Urothelium cell line (cell line): ENCODE measurements around the gene SUN2.

Experiments
- DNase-seq: peaks from one replicate; pipeline ENCODE4 v3.0.0; 2011; ENCODE audit warnings: low spot score, mixed read lengths
- FAIRE-seq: peaks from 2 replicates; lab custom pipeline; 2011; peaks lifted over from hg19 to GRCh38; lab: Jason Lieb, UNC

Gene SUN2

DNA sequence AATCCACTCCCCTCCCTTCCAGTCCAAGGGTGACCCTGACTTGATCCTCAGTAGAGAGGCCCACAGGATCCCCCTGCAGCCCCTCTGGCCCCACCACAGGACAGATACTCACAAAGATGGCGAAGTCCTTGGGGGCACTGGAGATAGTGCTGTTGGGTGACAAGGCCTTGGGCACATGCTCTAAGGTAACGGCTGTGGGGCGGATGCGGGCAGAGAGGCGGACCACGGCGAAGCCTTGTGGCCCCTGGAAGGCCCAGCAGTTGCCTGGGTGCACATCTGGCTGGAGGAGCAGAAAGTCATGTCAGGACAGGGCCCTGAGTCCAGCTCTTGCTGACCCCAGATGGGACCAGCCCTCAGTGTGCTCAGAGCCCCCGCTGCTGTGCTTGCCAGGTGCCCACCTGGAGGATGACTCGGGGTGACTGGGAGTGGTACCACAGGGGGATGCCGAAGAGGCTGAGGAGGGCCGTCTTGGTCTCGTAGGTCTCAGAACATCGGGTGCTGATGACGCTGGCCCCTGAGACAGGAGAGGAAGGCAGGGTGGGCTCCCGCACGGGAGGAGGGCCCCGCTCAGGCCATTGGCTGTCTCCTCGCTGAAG is 17.2 kb downstream of the SUN2 start:
- FAIRE-seq: no peak

DNA sequence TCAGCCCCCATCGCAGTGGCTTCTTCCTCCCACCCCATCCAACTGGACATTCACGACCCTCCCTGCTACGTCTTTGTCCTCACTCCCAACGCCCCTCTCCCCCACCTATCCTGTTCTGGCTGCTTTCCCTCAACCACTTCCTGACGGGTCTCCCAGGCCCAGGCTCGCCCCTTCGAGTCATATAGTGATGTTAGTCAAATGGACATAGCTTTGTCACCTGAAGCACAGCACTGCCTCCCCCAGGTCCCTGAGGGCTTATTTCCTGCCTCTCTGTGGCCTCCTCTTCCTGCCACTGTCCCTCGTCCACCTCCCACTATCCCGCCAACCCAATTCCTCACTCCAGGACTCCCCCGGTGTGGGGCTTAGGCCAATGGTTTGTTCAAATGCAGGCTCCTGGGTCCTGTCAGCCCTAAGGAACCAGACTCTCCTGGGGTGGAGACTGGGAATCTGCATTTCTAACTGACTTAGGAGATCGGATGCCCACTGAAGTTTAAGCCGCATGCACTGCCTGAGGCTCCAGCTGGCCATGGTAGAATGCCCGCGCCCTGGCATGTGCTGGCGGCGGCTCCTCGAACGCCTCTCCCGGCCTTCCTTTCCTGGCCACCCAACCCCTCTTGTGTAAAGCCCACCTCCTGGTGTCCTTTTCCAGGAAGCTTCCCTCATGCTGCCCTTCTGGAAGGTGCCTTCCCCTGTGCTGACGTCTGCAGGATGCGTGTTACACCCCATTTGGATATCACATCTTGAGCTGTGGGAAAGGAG is 18.3 kb downstream of the SUN2 start:
- DNase-seq (no peak), FAIRE-seq (peak; percentile 13)

More for the DNA sequence above, 17.2 kb downstream of the SUN2 start:
- DNase-seq: no peak

DNA sequence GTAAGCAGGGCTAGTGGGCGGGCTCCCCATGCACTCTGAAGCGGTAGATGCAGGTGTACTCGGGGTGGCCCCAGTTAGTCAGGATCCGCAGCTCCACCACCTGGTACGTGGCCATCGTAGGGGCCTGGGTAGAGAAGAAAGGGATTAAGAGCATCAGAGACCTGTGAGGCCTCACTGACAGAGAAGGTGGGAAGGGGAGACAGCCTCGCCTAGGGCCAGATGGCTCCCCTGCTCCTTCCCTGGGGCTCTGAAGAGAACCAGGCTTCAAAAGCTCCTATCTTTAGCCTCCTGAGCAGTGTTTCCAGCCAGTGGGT is 19.6 kb downstream of the SUN2 start:
- no peak for DNase-seq
- no peak for FAIRE-seq

DNA sequence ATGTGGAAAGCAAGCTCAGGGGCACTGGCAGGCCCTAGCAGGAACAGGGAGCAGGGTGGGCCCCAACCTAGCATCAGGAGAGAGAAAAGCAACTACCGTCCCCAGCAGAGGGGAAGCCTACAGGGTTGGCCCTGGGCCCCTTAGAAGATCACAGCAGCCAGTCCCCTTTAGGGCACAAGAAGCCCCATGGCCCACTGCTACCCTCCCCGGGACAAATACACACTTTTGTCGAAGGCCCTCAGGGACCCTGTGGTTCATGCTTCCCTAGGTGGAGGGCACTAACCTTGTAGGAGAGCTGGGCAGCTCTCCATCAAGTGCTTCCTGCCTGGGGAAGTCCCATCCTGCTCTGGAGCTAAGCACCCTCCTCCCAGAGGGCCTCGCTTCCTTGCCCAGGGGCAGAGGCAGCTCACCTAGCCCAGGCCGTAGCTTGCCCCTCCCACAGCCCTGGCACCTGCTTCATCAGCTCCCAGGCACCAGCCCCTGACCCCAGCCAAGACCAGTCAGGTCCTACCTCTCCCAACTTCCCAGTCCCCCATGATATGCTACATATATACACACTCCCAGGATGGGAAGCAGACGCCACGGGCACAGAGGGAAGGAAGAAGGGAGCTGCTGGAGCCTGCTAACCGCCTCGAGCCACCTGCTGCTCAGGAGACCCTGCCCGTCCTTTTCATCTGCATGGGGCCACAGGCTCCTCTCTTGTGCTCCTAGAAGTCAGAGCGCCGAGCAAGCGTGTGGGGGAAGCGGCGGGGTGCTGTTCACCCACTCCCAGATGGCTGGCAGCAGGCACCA is 20.1 kb downstream of the SUN2 start:
- DNase-seq (no peak), FAIRE-seq (no peak)

DNA sequence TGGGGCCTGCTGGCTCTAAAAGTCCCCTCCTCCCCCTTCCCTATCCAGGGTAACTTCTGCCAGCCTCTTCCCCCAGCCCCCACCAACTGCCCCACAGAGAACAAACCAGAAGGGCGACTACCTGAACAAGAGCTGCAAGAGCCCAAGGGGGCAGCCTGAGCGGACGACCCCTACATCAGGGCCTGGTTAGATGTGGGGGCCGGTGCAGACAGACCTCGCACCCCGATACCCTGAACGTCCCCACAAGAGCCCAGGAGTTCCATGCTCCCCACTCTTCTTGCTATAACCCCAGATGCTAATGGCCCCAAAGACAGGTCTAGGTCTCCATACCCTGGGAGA is 20.7 kb downstream of the SUN2 start:
- FAIRE-seq: no peak
- DNase-seq: no peak

DNA sequence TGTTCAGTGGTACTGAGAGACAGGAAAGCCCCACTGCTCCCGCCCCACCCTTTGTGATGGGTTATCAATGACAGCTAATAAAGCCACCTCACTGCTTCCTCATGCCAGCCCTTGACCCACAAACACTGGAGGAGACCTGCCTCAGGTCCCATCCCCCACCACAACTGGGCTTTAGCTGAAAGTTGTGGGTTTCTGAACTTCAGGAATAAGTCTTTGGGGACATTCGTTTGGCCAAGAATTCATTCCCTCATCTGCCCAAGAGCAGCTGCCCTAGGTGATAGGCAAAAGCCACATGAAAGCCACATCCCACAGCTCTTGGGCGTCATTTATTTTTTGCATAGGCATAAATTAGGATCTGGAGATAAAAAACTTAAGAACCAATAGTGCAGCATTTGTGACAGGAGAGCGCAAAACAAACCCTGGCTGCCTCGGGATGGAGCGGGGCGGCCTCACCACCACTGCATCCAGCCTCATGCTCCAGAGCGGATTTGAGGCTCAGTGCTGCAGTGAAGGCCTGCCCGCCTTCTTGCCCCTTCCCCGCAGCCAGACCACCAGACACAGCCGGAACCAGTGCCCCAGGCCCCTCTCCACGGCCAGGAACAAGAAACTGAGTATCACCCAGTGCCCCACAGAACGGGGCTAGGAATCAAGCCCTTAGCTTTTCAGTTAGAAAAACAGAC is 21.2 kb downstream of the SUN2 start:
- no peak for FAIRE-seq
- no peak for DNase-seq

DNA sequence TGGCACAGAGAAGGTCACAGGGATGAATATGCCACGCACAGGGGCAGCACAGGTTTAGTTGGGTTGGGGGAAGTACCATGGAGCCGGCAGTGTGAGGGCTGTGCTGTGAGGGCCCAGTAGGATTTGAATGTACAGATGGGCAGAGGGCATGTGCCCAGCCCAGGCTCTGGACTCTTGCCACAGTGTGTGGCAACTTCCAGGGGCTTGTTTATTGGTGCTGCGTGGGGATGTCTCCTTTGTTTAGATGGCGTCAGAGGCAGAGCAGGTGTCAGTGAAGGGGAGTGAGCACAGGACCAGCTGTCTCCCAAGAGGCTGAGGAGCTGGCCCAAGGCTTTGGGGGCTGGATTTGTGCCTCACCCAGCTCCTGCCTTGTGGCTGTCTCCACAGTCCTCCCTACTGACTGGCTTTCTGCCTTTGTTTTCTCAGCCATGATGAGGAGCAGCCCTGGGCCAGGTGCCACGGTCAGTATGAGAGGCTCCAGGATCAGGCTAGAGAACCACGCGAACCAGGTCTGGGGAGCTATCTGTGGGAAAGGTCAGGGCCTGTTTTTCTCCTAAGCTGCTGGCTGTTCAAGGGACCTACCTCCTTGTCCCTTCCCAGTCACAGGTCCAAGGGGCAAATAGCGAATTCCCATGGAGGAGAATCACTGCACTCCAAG is 21.9 kb downstream of the SUN2 start:
- DNase-seq (no peak), FAIRE-seq (peak; percentile 69)

DNA sequence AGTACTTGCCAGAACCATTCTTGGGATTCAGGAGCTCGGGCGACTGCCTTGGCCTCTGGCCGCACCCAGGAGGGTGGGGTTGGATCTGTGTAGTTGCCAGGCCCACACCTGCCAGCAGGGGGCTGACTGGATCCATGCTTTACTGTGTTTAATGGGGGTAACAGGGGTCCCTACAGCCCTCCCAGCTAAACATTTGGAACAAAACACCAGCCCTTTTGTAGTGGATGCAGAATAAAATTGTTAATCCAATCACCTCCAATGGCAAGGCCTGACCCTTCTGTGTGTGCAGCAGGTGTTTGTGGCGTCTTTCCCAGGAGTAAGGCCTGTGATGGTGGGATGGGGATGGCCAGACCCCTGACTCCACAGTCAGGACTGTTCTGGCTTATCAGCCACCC is 22.5 kb downstream of the SUN2 start:
- DNase-seq: peak; percentile 67
- peak; percentile 13 for FAIRE-seq

DNA sequence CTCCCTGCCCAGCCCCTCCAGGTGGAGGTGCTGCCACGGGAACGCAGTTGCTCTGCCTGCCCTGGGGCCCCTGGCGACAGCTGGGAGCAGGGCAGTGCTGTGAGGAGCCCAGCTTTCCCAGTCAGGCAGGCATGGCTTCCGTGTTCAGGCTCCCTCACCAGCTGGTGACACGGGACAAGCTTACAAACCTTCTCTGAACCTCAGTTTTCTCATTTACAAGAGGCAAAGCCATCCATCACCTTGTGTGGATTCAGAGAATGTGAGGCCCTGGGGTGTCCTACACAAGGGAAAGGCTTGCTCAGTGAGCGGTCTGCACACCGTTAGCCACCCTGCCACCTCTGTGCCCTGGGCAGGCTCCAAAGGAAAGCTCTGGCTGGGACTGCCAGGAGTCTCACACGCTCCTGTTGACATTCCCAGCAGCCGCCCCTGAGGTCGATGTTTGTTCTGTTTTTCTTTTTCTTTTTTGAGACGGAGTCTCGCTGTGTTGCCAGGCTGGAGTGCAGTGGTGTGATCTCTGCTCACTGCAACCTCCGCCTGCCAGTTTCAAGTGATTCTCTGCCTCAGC is 23.5 kb downstream of the SUN2 start:
- DNase-seq: no peak

DNA sequence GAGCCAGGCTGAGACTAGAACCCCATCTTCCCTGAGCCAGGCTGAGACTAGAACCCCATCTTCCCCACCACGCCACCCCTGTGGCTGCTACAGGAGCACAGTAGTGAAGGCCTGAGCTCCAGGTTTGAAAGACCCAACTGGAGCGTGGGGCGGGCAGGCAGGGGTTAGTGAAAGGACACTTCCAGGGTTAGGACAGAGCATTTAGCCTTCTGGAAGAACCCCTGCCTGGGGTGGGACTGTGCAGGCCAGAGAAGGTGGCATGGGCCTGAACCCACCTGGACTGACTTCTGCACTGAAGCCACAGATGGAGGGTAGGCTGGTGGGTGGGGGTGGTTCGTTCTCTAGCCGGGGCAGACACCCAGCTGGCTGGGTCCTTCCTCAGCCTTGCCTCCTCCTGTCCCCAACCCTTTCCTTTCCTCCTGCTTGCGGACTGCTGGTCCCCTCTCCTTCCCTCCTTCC is 24.1 kb downstream of the SUN2 start:
- no peak for FAIRE-seq
- DNase-seq: no peak

More for the DNA sequence above, 23.5 kb downstream of the SUN2 start:
- FAIRE-seq: no peak

DNA sequence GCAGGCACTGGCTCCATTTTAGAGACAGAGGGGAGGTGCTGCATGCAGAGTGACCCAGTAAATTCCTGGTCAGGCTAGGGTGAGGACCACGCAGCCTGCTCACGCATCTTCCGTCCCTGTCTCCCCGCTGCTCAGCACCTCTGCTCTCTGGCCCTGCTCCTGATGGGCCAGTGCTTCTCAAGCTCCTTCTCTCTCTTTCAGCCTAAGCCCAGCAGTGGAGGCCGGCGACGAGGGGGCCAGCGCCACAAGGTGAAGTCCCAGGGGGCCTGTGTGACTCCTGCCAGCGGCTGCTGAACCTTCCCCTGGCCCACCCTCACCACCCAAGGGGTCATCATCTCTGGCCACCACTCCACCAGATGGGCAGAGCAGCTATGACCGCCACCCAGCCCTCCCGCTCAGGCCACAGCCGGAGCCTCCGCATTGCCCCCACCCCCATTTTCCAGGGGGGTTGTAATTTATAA is 25.4 kb downstream of the SUN2 start:
- DNase-seq: no peak
- no peak for FAIRE-seq

DNA sequence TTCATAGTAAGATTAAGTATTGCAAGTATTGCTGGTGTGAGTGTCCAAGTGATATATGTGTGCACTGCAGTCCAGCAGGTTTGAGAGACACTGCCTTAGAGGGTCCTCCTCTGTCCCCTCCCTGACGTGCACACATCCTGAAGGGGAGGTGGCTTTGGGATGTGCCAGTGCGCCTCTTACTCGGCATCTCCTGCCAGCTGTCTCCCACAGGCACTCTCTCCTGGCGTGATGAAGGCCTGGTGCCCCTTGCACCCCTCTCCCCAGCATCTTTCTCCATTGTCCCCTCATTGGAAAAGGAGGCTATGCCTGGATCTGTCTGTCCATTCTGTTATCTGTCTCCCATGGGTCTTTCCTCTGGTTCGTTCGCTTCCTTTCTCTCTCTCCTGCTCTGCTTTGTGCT is 25.9 kb downstream of the SUN2 start:
- no peak for FAIRE-seq
- DNase-seq: no peak

DNA sequence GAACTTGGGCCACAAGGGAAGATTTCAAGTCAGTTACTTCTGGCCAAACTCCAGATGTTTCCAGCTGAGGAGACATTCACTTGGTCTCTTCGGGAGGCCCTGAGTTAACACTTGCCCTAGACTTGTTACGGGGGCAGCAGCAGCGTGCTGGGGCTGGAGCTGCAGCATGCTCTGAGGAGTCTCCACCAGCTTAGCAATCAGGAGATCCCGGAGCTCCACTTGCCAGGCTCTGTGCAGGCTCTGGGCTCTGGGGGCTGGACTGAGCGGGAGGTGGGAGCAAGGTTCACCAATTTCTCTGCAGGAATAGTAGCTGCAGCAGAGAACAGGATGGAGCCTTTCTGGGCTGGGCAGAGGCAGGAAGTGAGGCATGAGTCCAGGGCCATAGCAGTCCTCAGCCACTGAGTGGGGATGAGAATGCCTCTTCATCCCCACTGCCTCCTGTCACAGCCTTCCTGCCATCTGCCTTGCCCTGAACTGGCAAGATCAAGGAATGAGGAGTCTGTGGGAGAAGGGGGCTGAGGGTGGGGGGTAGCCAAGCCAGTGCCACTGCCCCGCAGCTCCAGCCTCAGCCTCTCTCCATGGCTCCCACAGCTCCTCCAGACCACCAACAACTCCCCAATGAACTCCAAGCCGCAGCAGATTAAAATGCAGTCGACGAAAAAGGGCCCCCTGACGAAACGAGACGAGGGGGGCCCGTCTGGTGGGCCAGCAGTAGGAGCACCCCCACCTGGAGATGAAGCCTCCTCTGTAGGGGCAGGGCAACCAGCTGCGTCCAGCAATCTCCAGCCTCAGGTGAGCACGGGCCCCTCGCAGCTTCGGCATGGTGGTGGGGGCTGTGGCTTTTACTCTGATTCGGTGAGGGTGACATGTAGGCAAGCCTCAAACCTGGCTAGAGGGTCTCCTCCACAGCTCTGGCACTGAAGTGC is 26.7 kb downstream of the SUN2 start:
- no peak for FAIRE-seq

DNA sequence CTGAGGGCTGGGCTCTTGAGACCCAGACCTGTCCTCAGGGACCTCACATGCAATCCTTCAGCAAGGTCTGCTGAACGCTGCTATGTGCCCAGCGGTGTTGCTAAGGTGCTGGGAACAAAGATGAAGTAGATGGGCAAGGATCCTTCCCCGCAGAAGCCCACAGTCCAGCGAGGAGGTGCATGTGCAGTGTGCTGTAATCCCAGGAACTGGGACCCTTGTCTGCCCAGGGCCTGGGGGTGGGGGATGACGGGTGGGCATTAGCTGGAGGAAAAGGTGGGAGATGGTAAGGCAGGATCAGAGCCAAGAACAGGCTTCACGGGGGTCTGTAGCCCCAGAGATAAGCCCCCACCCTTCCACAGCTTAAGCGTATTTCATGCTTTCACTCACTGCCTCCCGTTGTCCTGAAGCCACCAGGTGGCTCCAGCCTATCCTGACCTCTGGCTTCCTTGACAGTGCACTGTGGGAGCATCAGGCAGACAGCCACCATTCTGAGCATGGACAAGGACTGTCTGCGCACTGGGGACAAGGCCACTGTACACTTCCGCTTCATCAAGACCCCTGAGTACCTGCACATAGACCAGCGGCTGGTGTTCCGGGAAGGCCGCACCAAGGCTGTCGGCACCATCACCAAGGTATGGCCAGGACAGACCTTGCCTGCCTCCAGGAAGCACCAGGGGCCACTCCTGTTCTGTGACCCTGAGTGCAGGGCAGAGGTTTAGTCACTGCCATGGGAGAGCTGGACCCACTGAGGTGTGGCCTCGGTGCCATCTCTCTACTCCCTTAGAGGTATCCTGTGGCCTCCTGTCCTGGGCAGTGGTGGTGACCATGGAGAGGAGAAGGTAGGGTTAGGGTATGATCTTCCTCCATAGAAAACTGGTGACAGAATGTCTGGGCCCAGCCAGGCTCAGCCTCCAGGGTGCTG is 28.0 kb downstream of the SUN2 start:
- DNase-seq (no peak), FAIRE-seq (no peak)

More for the DNA sequence above, 26.7 kb downstream of the SUN2 start:
- DNase-seq: no peak

DNA sequence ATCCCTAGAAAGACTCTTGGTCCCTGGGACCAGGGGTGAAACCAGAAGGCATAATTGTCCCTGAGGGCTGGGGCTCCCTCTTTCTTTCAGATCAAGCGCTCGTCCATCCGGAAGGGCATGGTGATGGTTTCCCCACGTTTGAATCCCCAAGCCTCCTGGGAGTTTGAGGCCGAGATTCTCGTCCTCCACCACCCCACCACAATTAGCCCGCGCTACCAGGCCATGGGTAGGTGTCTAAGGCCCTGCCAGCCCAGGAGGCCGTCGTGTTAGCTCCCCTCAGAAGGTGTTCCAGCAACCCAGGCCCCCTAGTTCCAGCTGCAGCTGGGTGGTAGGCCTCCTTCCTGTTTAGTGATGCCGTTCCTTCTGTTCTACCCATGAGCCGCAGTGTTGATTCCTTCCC is 28.7 kb downstream of the SUN2 start:
- FAIRE-seq (no peak), DNase-seq (no peak)

DNA sequence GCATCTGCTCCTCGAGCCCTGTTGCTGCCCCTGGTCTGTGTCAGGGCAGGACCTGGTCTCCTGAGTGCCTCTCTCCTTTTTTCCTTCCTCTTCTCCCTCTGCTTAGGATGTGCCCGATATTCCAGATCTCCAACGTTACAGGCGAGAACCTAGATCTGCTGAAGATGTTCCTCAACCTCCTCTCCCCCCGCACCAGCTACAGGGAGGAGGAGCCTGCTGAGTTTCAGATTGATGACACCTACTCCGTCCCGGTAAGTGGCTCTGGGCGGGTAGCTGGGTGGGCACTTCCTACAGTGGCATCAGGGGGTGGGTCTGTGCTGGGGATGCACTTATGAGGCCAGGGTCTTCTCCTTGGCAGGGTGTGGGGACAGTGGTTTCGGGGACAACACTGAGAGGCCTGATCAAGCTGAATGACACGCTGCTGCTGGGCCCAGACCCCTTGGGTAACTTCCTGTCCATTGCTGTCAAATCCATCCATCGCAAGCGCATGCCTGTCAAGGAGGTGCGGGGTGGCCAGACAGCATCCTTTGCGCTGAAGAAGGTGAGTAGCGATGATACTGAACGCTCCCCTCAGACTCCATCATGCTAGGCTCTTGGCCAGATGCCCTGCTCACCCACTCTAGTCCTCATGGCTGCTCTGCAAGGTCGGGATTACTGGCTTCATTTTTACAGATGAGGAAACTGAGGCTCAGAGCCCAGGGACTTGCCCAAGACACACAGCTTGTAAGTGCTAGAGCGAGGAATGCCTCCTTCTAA is 29.7 kb downstream of the SUN2 start:
- no peak for DNase-seq
- FAIRE-seq: no peak

DNA sequence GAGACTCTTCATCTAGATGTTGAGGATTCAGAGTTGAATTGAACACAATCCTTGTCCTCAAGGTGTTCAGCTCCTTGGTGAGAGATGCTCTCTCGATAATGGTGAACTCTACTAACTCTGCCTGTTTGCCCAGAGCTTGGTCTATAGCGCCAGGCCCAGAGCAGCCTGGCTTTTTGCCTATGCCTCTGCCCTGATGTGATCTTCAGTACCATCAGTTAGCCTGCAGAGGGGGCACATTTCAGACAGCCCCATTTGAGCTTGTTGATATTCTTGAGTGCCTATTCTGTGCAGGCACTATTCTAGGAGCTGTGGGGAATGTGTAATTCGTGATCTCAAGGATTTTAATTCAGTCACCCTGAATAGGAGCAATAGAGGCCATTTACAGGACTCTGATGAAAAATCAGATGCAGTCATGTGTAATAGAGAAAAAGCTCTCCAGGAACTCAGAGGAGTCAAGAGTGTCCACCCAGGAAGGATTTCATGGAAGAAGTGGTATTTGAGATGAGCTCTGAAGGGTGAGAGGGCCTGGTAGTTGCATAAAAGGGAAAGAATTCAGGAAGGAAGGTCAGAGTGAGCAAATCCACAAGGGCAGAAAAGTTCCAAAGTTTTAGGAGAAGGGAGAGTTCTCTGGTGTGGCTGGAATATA is 30.7 kb downstream of the SUN2 start:
- FAIRE-seq (peak; percentile 66), DNase-seq (peak; percentile 55)
